ENCODE data around the gene CDKN1B.

The CDKN1B gene

GRCh38 chr12:12718381-12718759 lies 1.2 kb downstream of the CDKN1B start:
- Histone ChIP-seq H3K36me3 (ENCODE audit: control insufficient read depth in 2 of 2, insufficient read depth in 2 of 2, low read length in 2 of 2) (peaks cover 8 to 21% of the 10 kb centered on the region in 2 donors), H3K4me1 (ENCODE audit: control insufficient read depth in 2 of 2, insufficient read depth in 2 of 2, low read length in 2 of 2) (peaks cover 46 to 53% of the 10 kb centered on the region in 2 donors), H3K4me3 (ENCODE audit: low read length in 2 of 2) (peak overlapping the region; percentile 84 to 99), H3K27ac (ENCODE audit: low read depth in 2 of 2, low read length in 2 of 2) (peak overlapping the region; percentile 97 to 99), H3K27me3 (ENCODE audit: control insufficient read depth in 2 of 2, insufficient read depth in 2 of 2, low read length in 2 of 2) (no peaks in the 10 kb centered on the region), H3K9me3 (ENCODE audit: control insufficient read depth in 2 of 2, low read length in 2 of 2) (no peaks in the 10 kb centered on the region), H3K9ac (ENCODE audit: low read depth in 1 of 2, low read length in 2 of 2) (peak overlapping the region; percentile 98)

- H3K4me3 ChIP-seq (ENCODE audit: low read length in 2 of 2): peak overlapping the region; percentile 84 to 99
- peaks cover 8 to 21% of the 10 kb centered on the region in 2 donors for H3K36me3 ChIP-seq (ENCODE audit: control insufficient read depth in 2 of 2, insufficient read depth in 2 of 2, low read length in 2 of 2)
- H3K9me3 ChIP-seq (ENCODE audit: control insufficient read depth in 2 of 2, low read length in 2 of 2): no peaks in the 10 kb centered on the region
- peaks cover 42 to 50% of the 10 kb centered on the region in 2 donors for H3K4me1 ChIP-seq (ENCODE audit: control insufficient read depth in 2 of 2, insufficient read depth in 2 of 2, low read length in 2 of 2)
- H3K9ac ChIP-seq (ENCODE audit: low read depth in 1 of 2, low read length in 2 of 2): peak overlapping the region; percentile 98
- H3K27ac ChIP-seq (ENCODE audit: low read depth in 2 of 2, low read length in 2 of 2): peak overlapping the region; percentile 97 to 99
- no peaks in the 10 kb centered on the region for H3K27me3 ChIP-seq (ENCODE audit: control insufficient read depth in 2 of 2, insufficient read depth in 2 of 2, low read length in 2 of 2)
Observed at GRCh38 chr12:12718853-12719252, 1.7 kb downstream of the CDKN1B start.

GRCh38 chr12:12719496-12719895 lies 2.3 kb downstream of the CDKN1B start:
- peak overlapping the region; percentile 84 to 99 for H3K4me3 ChIP-seq (ENCODE audit: low read length in 2 of 2)
- H3K9me3 ChIP-seq (ENCODE audit: control insufficient read depth in 2 of 2, low read length in 2 of 2): no peaks in the 10 kb centered on the region
- no peaks in the 10 kb centered on the region for H3K27me3 ChIP-seq (ENCODE audit: control insufficient read depth in 2 of 2, insufficient read depth in 2 of 2, low read length in 2 of 2)
- H3K27ac ChIP-seq (ENCODE audit: low read depth in 2 of 2, low read length in 2 of 2): peak overlapping the region; percentile 97 to 99
- H3K9ac ChIP-seq (ENCODE audit: low read depth in 1 of 2, low read length in 2 of 2): peak overlapping the region; percentile 98
- peaks cover 8 to 21% of the 10 kb centered on the region in 2 donors for H3K36me3 ChIP-seq (ENCODE audit: control insufficient read depth in 2 of 2, insufficient read depth in 2 of 2, low read length in 2 of 2)
- H3K4me1 ChIP-seq (ENCODE audit: control insufficient read depth in 2 of 2, insufficient read depth in 2 of 2, low read length in 2 of 2): peaks cover 39 to 44% of the 10 kb centered on the region in 2 donors

GRCh38 chr12:12720052-12720451 lies 2.9 kb downstream of the CDKN1B start:
- peaks cover 34 to 38% of the 10 kb centered on the region in 2 donors for H3K4me1 ChIP-seq (ENCODE audit: control insufficient read depth in 2 of 2, insufficient read depth in 2 of 2, low read length in 2 of 2)
- H3K9me3 ChIP-seq (ENCODE audit: control insufficient read depth in 2 of 2, low read length in 2 of 2): no peaks in the 10 kb centered on the region
- H3K4me3 ChIP-seq (ENCODE audit: low read length in 2 of 2): peak overlapping the region; percentile 84 to 99
- peak overlapping the region; percentile 98 for H3K9ac ChIP-seq (ENCODE audit: low read depth in 1 of 2, low read length in 2 of 2)
- peaks cover 8 to 21% of the 10 kb centered on the region in 2 donors for H3K36me3 ChIP-seq (ENCODE audit: control insufficient read depth in 2 of 2, insufficient read depth in 2 of 2, low read length in 2 of 2)
- H3K27me3 ChIP-seq (ENCODE audit: control insufficient read depth in 2 of 2, insufficient read depth in 2 of 2, low read length in 2 of 2): no peaks in the 10 kb centered on the region
- H3K27ac ChIP-seq (ENCODE audit: low read depth in 2 of 2, low read length in 2 of 2): peak overlapping the region; percentile 97 to 99

- H3K4me3 ChIP-seq (ENCODE audit: low read length in 2 of 2): peak overlapping the region; percentile 20 to 99
- no peaks in the 10 kb centered on the region for H3K27me3 ChIP-seq (ENCODE audit: control insufficient read depth in 2 of 2, insufficient read depth in 2 of 2, low read length in 2 of 2)
- peak overlapping the region; percentile 97 to 99 for H3K27ac ChIP-seq (ENCODE audit: low read depth in 2 of 2, low read length in 2 of 2)
- peak overlapping the region; percentile 64 to 98 for H3K9ac ChIP-seq (ENCODE audit: low read depth in 1 of 2, low read length in 2 of 2)
- H3K4me1 ChIP-seq (ENCODE audit: control insufficient read depth in 2 of 2, insufficient read depth in 2 of 2, low read length in 2 of 2): peaks cover 27 to 31% of the 10 kb centered on the region in 2 donors
- peaks cover 8 to 21% of the 10 kb centered on the region in 2 donors for H3K36me3 ChIP-seq (ENCODE audit: control insufficient read depth in 2 of 2, insufficient read depth in 2 of 2, low read length in 2 of 2)
- H3K9me3 ChIP-seq (ENCODE audit: control insufficient read depth in 2 of 2, low read length in 2 of 2): no peaks in the 10 kb centered on the region
Observed at GRCh38 chr12:12720672-12721161, 3.5 kb downstream of the CDKN1B start.

GRCh38 chr12:12721176-12721751 lies 4.1 kb downstream of the CDKN1B start:
- peaks cover 8 to 21% of the 10 kb centered on the region in 2 donors for H3K36me3 ChIP-seq (ENCODE audit: control insufficient read depth in 2 of 2, insufficient read depth in 2 of 2, low read length in 2 of 2)
- H3K9me3 ChIP-seq (ENCODE audit: control insufficient read depth in 2 of 2, low read length in 2 of 2): no peaks in the 10 kb centered on the region
- H3K27me3 ChIP-seq (ENCODE audit: control insufficient read depth in 2 of 2, insufficient read depth in 2 of 2, low read length in 2 of 2): no peaks in the 10 kb centered on the region
- H3K27ac ChIP-seq (ENCODE audit: low read depth in 2 of 2, low read length in 2 of 2): peak overlapping the region; percentile 97 to 99
- peak overlapping the region in 1 of 2 donors; percentile 99 for H3K9ac ChIP-seq (ENCODE audit: low read depth in 1 of 2, low read length in 2 of 2)
- peaks cover 26% of the 10 kb centered on the region in 2 donors for H3K4me1 ChIP-seq (ENCODE audit: control insufficient read depth in 2 of 2, insufficient read depth in 2 of 2, low read length in 2 of 2)
- H3K4me3 ChIP-seq (ENCODE audit: low read length in 2 of 2): peak overlapping the region; percentile 20 to 99

- Histone ChIP-seq H3K9ac (ENCODE audit: low read depth in 1 of 2, low read length in 2 of 2) (peak overlapping the region; percentile 43 to 99), H3K4me1 (ENCODE audit: control insufficient read depth in 2 of 2, insufficient read depth in 2 of 2, low read length in 2 of 2) (peaks cover 30 to 32% of the 10 kb centered on the region in 2 donors), H3K36me3 (ENCODE audit: control insufficient read depth in 2 of 2, insufficient read depth in 2 of 2, low read length in 2 of 2) (peaks cover 8 to 21% of the 10 kb centered on the region in 2 donors), H3K27ac (ENCODE audit: low read depth in 2 of 2, low read length in 2 of 2) (peak overlapping the region; percentile 97 to 99), H3K4me3 (ENCODE audit: low read length in 2 of 2) (peak overlapping the region; percentile 86 to 89), H3K27me3 (ENCODE audit: control insufficient read depth in 2 of 2, insufficient read depth in 2 of 2, low read length in 2 of 2) (no peaks in the 10 kb centered on the region), H3K9me3 (ENCODE audit: control insufficient read depth in 2 of 2, low read length in 2 of 2) (no peaks in the 10 kb centered on the region)
Observed at GRCh38 chr12:12721814-12722434, 4.8 kb downstream of the CDKN1B start.

- Histone ChIP-seq H3K4me1 (ENCODE audit: control insufficient read depth in 2 of 2, insufficient read depth in 2 of 2, low read length in 2 of 2) (peaks cover 30 to 33% of the 10 kb centered on the region in 2 donors), H3K27me3 (ENCODE audit: control insufficient read depth in 2 of 2, insufficient read depth in 2 of 2, low read length in 2 of 2) (no peaks in the 10 kb centered on the region), H3K9ac (ENCODE audit: low read depth in 1 of 2, low read length in 2 of 2) (peak overlapping the region; percentile 43 to 99), H3K4me3 (ENCODE audit: low read length in 2 of 2) (peak overlapping the region; percentile 86 to 89), H3K36me3 (ENCODE audit: control insufficient read depth in 2 of 2, insufficient read depth in 2 of 2, low read length in 2 of 2) (peaks cover 8 to 21% of the 10 kb centered on the region in 2 donors), H3K9me3 (ENCODE audit: control insufficient read depth in 2 of 2, low read length in 2 of 2) (no peaks in the 10 kb centered on the region), H3K27ac (ENCODE audit: low read depth in 2 of 2, low read length in 2 of 2) (peak overlapping the region; percentile 97 to 98)
Observed at GRCh38 chr12:12722435-12723148, 5.4 kb downstream of the CDKN1B start.

- H3K27ac ChIP-seq (ENCODE audit: low read depth in 2 of 2, low read length in 2 of 2): peak overlapping the region; percentile 97 to 98
- peaks cover 30 to 33% of the 10 kb centered on the region in 2 donors for H3K4me1 ChIP-seq (ENCODE audit: control insufficient read depth in 2 of 2, insufficient read depth in 2 of 2, low read length in 2 of 2)
- peak overlapping the region; percentile 94 to 99 for H3K9ac ChIP-seq (ENCODE audit: low read depth in 1 of 2, low read length in 2 of 2)
- H3K27me3 ChIP-seq (ENCODE audit: control insufficient read depth in 2 of 2, insufficient read depth in 2 of 2, low read length in 2 of 2): no peaks in the 10 kb centered on the region
- H3K9me3 ChIP-seq (ENCODE audit: control insufficient read depth in 2 of 2, low read length in 2 of 2): no peaks in the 10 kb centered on the region
- peak overlapping the region; percentile 86 to 89 for H3K4me3 ChIP-seq (ENCODE audit: low read length in 2 of 2)
- peaks cover 8 to 21% of the 10 kb centered on the region in 2 donors for H3K36me3 ChIP-seq (ENCODE audit: control insufficient read depth in 2 of 2, insufficient read depth in 2 of 2, low read length in 2 of 2)
Observed at GRCh38 chr12:12723149-12723680, 6.0 kb downstream of the CDKN1B start.

All from mucosa of rectum (tissue), 2 donors.